Measurements from ENCODE around the gene MCM5. TPM values are rescaled to one million over a fixed set of nuclear protein-coding genes. Genes with fewer than 3 reads are reported as not detected.

Gene MCM5
- total and polyA plus RNA-seq, 2 of the 13 experiments (the other 11 are each of a cell fraction or from before 2014, with no cell fraction given), result 40.2 to 93.5 TPM

DNA sequence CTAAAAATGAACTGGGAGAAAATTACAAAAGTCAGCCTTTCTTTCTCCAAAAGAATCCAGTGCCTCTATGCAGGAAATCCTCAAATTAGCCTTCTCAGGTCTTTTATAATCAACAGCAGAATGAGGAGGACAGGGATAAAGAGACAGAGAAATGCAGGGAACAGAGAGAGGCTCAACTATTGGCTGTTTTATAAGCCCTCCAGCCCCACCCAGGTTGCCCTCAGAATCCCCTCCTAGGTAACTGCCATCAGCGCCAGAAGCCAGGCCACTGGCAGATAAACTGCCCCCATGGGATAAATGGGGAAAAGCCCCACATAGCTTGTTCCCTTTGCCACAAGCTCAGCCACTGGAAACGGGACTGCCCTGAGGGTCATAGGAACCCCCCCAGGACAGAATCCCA, 29.9 kb upstream of the MCM5 start:
- H3K79me2 ChIP-seq (ENCODE audit: insufficient read depth, low read length), result no peaks in the 10 kb centered on the region
- no peak overlapping the region for H3K4me2 ChIP-seq (ENCODE audit: low read depth, low read length)
- FAIRE-seq (no peak), DNase-seq (ENCODE audit: low spot score) (no peak), ATAC-seq (no peak)
- no peaks in the 10 kb centered on the region for H4K20me1 ChIP-seq (ENCODE audit: insufficient read depth, low read length)
- CTCF ChIA-PET (ENCODE audit: low intra/inter-chr PET ratio, low total read pairs), result no interaction called here
- no peaks in the 10 kb centered on the region for H3K9me3 ChIP-seq (ENCODE audit: low read length)
- in situ Hi-C loops (cut with HindIII; ENCODE audit: extremely low pct_ligation_motif_present, low pct_unique_long_range_greater_than_20kb), result no loop called here
- 51% methylated on average over 2 of the region's 2 CpGs for WGBS (ENCODE audit: low lambda C conversion rate)
- no peak overlapping the region for H3K27ac ChIP-seq (ENCODE audit: extremely low read length, insufficient read depth, low read length)
- POLR2A ChIA-PET, result interaction anchor here (1.0 kb wide), 1 partner anchor 19 kb away, joined by 3 read pairs; no protein-coding TSS in a partner anchor
- no peaks in the 10 kb centered on the region for H3K36me3 ChIP-seq (replicated peaks in 1 of 2; ENCODE audit: control insufficient read depth in 1 of 2, insufficient read depth in 2 of 2, low read length in 2 of 2)
- peaks cover 91% of the 10 kb centered on the region for H3K4me1 ChIP-seq (ENCODE audit: insufficient read depth, low read length)
- intact Hi-C loops (cut with micrococcal nuclease; ENCODE audit: unreplicated experiment), result no loop called here
- H3K9ac ChIP-seq (ENCODE audit: insufficient read depth, low read depth, low read length), result no peak overlapping the region
- H3K27me3 ChIP-seq (ENCODE audit: control insufficient read depth in 1 of 2, insufficient read depth in 2 of 2, low read length in 2 of 2), result no peaks in the 10 kb centered on the region
- BruUV-seq (replicated peaks), result no TSS peak
- TF ChIP-seq MAFK (conservative IDR thresholded peaks at IDR 0.05 in 1 of 2, IDR thresholded peaks at IDR 0.05 in 1 of 2; ENCODE audit: low read length in 2 of 2) (no peak), TGIF2 (CRISPR knock-in tag; IDR thresholded peaks at IDR 0.05) (no peak), HDAC6 (IDR thresholded peaks at IDR 0.05; ENCODE audit: low read depth, low read length) (no peak), SALL2 (CRISPR knock-in tag; IDR thresholded peaks at IDR 0.05) (no peak), WIZ (CRISPR knock-in tag; IDR thresholded peaks at IDR 0.05) (no peak), CEBPB (IDR thresholded peaks at IDR 0.05; ENCODE audit: borderline replicate concordance, low read depth, low read length) (no peak), ZNF446 (CRISPR knock-in tag; IDR thresholded peaks at IDR 0.05) (no peak), MED8 (CRISPR knock-in tag; IDR thresholded peaks at IDR 0.05; ENCODE audit: insufficient replicate concordance) (no peak), ZNF777 (CRISPR knock-in tag; IDR thresholded peaks at IDR 0.05) (no peak), PRDM4 (CRISPR knock-in tag; IDR thresholded peaks at IDR 0.05; ENCODE audit: borderline replicate concordance) (no peak), HOXA5 (CRISPR knock-in tag; IDR thresholded peaks at IDR 0.05) (no peak), TFAP4 (IDR thresholded peaks at IDR 0.05; ENCODE audit: borderline replicate concordance, low read depth) (no peak), HCFC1 (IDR thresholded peaks at IDR 0.05; ENCODE audit: low read depth, low read length) (no peak)
- TF ChIP-seq, protein P1, sequence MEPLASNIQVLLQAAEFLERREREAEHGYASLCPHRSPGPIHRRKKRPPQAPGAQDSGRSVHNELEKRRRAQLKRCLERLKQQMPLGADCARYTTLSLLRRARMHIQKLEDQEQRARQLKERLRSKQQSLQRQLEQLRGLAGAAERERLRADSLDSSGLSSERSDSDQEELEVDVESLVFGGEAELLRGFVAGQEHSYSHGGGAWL (CRISPR knock-in tag; IDR thresholded peaks at IDR 0.05), result no peak
- TF ChIP-seq, protein P2, sequence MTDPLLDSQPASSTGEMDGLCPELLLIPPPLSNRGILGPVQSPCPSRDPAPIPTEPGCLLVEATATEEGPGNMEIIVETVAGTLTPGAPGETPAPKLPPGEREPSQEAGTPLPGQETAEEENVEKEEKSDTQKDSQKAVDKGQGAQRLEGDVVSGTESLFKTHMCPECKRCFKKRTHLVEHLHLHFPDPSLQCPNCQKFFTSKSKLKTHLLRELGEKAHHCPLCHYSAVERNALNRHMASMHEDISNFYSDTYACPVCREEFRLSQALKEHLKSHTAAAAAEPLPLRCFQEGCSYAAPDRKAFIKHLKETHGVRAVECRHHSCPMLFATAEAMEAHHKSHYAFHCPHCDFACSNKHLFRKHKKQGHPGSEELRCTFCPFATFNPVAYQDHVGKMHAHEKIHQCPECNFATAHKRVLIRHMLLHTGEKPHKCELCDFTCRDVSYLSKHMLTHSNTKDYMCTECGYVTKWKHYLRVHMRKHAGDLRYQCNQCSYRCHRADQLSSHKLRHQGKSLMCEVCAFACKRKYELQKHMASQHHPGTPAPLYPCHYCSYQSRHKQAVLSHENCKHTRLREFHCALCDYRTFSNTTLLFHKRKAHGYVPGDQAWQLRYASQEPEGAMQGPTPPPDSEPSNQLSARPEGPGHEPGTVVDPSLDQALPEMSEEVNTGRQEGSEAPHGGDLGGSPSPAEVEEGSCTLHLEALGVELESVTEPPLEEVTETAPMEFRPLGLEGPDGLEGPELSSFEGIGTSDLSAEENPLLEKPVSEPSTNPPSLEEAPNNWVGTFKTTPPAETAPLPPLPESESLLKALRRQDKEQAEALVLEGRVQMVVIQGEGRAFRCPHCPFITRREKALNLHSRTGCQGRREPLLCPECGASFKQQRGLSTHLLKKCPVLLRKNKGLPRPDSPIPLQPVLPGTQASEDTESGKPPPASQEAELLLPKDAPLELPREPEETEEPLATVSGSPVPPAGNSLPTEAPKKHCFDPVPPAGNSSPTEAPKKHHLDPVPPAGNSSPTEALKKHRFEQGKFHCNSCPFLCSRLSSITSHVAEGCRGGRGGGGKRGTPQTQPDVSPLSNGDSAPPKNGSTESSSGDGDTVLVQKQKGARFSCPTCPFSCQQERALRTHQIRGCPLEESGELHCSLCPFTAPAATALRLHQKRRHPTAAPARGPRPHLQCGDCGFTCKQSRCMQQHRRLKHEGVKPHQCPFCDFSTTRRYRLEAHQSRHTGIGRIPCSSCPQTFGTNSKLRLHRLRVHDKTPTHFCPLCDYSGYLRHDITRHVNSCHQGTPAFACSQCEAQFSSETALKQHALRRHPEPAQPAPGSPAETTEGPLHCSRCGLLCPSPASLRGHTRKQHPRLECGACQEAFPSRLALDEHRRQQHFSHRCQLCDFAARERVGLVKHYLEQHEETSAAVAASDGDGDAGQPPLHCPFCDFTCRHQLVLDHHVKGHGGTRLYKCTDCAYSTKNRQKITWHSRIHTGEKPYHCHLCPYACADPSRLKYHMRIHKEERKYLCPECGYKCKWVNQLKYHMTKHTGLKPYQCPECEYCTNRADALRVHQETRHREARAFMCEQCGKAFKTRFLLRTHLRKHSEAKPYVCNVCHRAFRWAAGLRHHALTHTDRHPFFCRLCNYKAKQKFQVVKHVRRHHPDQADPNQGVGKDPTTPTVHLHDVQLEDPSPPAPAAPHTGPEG (CRISPR knock-in tag; IDR thresholded peaks at IDR 0.05), result no peak
- H3K4me3 ChIP-seq (replicated peaks in 1 of 3; ENCODE audit: insufficient read depth in 1 of 3, low read depth in 2 of 3, low read length in 3 of 3), result no peak overlapping the region
- H2AFZ ChIP-seq (ENCODE audit: low read length), result no peak overlapping the region

Data from HepG2 (cell line).